HepG2 (cell line): ENCODE data around the gene ZNF556. TPM values are rescaled to one million over a fixed set of nuclear protein-coding genes. Genes with fewer than 3 reads are reported as not detected.

ENCODE experiments used
- ATAC-seq: fragments of 200-7000 bp; cut with Tn5 transposase; 3 replicates; pipeline ENCODE4 v1.9.1; 2020; ENCODE audit warnings: mild to moderate bottlenecking, moderate library complexity
- BruUV-seq: library from RNA; stranded (reverse); fragments of 400-500 nt; replicated peaks from 2 replicates; lab custom pipeline; 2021; lab: Mats Ljungman, UMichigan
- CTCF ChIA-PET: fragments of 300-600 bp; formaldehyde crosslinking; extraction: SDS; loops from one replicate; lab custom pipeline; 2021; ENCODE audit warnings: low total read pairs, inconsistent platforms, low intra/inter-chr PET ratio; lab: Yijun Ruan, JAX
- POLR2A ChIA-PET: fragments of 350-600 bp; sonication (Branson Sonifier 250); formaldehyde crosslinking; loops from one replicate; lab custom pipeline; 2020; ENCODE audit warnings: antibody characterized with exemption, inconsistent platforms; lab: Yijun Ruan, JAX
- DNase-seq: peaks from one replicate; pipeline ENCODE4 v3.0.0-alpha.2; 2015; ENCODE audit warnings: low spot score
- FAIRE-seq: peaks from 3 replicates; lab custom pipeline; 2011; peaks lifted over from hg19 to GRCh38; lab: Jason Lieb, UNC
- H2AFZ ChIP-seq: one replicate; pipeline ENCODE4 v1.6.1; 2011; ENCODE audit warnings: low read length, inconsistent platforms
- H3K27ac ChIP-seq: fragments of 300-600 bp; 3 replicates; pipeline ENCODE4 v1.8.0; 2011; ENCODE audit warnings: mixed run types, mild to moderate bottlenecking, mixed read lengths, low read length, inconsistent platforms; ENCODE audit not compliant: insufficient read depth; ENCODE audit errors: extremely low read length
- H3K27me3 ChIP-seq, 2 experiments: fragments of 200-600 bp in 1 of 2; 2 replicates in 1 of 2; 3 replicates in 1 of 2; pipeline versions ENCODE4 v1.6.0 to v1.8.0; 2011; ENCODE audit warnings: low read length in 2 of 2, mild to moderate bottlenecking in 2 of 2, moderate library complexity in 2 of 2, inconsistent platforms in 1 of 2; ENCODE audit not compliant: insufficient read depth in 2 of 2, control insufficient read depth in 1 of 2
- H3K36me3 ChIP-seq, 2 experiments: fragments of 200-600 bp in 1 of 2; replicated peaks in 1 of 2; 2 replicates in 1 of 2; 3 replicates in 1 of 2; pipeline versions ENCODE4 v1.5.1 to v1.8.0; 2011; ENCODE audit warnings: low read length in 2 of 2, inconsistent platforms in 1 of 2; ENCODE audit not compliant: insufficient read depth in 2 of 2, control insufficient read depth in 1 of 2
- H3K4me1 ChIP-seq: 2 replicates; pipeline ENCODE4 v1.5.1; 2012; ENCODE audit warnings: low read length, inconsistent platforms; ENCODE audit not compliant: insufficient read depth
- H3K4me2 ChIP-seq: 2 replicates; pipeline ENCODE4 v1.6.0; 2011; ENCODE audit warnings: low read depth, low read length, inconsistent platforms
- H3K4me3 ChIP-seq, 3 experiments: fragments of 200-600 bp in 1 of 3; sonication (generic), shearing (Covaris generic) in 1 of 3; replicated peaks in 1 of 3; 2 replicates each; pipeline ENCODE4 v1.5.1; 2011 to 2016; ENCODE audit warnings: low read length in 3 of 3, inconsistent platforms in 2 of 3, low read depth in 2 of 3, mild to moderate bottlenecking in 2 of 3, control low read depth in 1 of 3, mixed read lengths in 1 of 3; ENCODE audit not compliant: insufficient read depth in 1 of 3
- H3K79me2 ChIP-seq: one replicate; pipeline ENCODE4 v1.6.1; 2011; ENCODE audit warnings: low read length, inconsistent platforms; ENCODE audit not compliant: insufficient read depth
- H3K9ac ChIP-seq: 2 replicates; pipeline ENCODE4 v1.6.0; 2011; ENCODE audit warnings: mild to moderate bottlenecking, low read depth, low read length, inconsistent platforms; ENCODE audit not compliant: insufficient read depth
- H3K9me3 ChIP-seq: 2 replicates; pipeline ENCODE4 v1.5.1; 2012; ENCODE audit warnings: mild to moderate bottlenecking, low read length
- H4K20me1 ChIP-seq: 2 replicates; pipeline ENCODE4 v1.6.0; 2011; ENCODE audit warnings: inconsistent platforms, mild to moderate bottlenecking, low read length, moderate library complexity; ENCODE audit not compliant: insufficient read depth
- ATF7 ChIP-seq, 2 experiments: fragments of 450-650 bp in 1 of 2; sonication (generic) in 1 of 2; formaldehyde crosslinking in 1 of 2; IDR thresholded peaks; 2 replicates each; pipeline versions ENCODE4 v1.4.0 to v1.6.1; 2016 to 2020; ENCODE audit warnings: antibody characterized with exemption in 1 of 2, mild to moderate bottlenecking in 1 of 2, missing genetic modification reagents in 1 of 2
- WGBS: methylation state at CpG from one replicate; pipeline ENCODE4 v1.1.6; 2017; ENCODE audit warnings: low lambda C conversion rate; 5-methylcytosine and 5-hydroxymethylcytosine counted together
- in situ Hi-C: cut with HindIII; loops from 2 replicates; pipeline ENCODE4 v1.10.0; 2017; ENCODE audit warnings: low pct_unique_long_range_greater_than_20kb; ENCODE audit not compliant: extremely low pct_ligation_motif_present
- intact Hi-C: fragments of 100-400 bp; cut with micrococcal nuclease; formaldehyde crosslinking; loops from one replicate; pipeline ENCODE4 v1.10.0; 2022; ENCODE audit not compliant: unreplicated experiment
- polyA plus RNA-seq, 8 experiments: library from polyadenylated mRNA; depleted of rRNA in 3 of 8; stranded (reverse) in 7 of 8; unstranded in 1 of 8; fragments of >200 nt; fragmentation: Illumina TruSeq in 4 of 8; extraction: Trizol in 4 of 8; gene quantifications; 2 replicates each; pipeline versions ENCODE4 v1.2.1 to v1.2.3, GENCODE V29; 2011 to 2016; ENCODE audit warnings: low read depth in 4 of 8, missing spikeins in 1 of 8, mixed read lengths in 1 of 8; ENCODE audit not compliant: insufficient read depth in 1 of 8
- total RNA-seq, 5 experiments: library from RNA; depleted of rRNA; stranded (reverse); fragments of >200 nt; fragmentation: Illumina TruSeq; extraction: Trizol; gene quantifications; 2 replicates each; pipeline ENCODE4 v1.2.3, GENCODE V29; 2016; ENCODE audit warnings: low read depth in 1 of 5
- TF ChIP-seq, protein P1 (sequence below): sonication (generic); formaldehyde crosslinking; IDR thresholded peaks from 2 replicates; pipeline ENCODE4 v1.8.0; 2022; ENCODE audit warnings: missing genetic modification reagents, low read depth, mild to moderate bottlenecking, borderline replicate concordance
- TF ChIP-seq, protein P2 (sequence below): sonication (generic); formaldehyde crosslinking; IDR thresholded peaks from 2 replicates; pipeline ENCODE4 v1.4.0; 2020; ENCODE audit warnings: mild to moderate bottlenecking, missing genetic modification reagents

ZNF556 gene
- total and polyA plus RNA-seq, 2 of the 13 experiments (the other 11 are each of a cell fraction or from before 2014, with no cell fraction given) = 4.2 to 28.6 TPM

DNA sequence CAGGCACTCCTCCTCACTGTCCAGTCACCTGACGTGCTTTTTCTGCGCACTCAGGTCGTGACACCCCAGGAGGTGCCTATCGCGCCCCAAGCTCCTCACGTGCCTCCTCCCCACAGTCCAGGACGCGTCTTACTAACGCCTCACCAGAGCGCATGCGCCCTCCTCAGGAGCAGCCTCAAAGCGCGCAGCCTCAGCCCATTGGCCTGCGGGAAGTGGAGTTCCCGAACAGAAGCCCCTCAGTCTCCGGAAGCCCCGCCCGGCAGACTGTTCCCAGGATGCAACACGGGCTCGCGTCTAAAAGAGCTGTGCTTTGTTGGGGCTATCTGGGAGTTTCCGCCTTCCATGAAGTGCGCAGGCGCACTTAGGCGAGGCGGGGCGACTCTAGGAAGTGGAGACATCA is 8.3 kb upstream of the ZNF556 start (continued):
- TF ChIP-seq, protein P1, sequence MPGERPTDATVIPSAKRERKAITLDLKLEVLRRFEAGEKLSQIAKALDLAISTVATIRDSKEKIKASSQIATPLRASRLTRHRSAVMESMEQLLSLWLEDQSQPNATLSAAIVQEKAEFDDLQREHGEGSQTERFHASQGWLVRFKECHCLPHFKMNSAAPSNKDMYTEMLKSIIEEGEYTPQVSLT (CRISPR knock-in tag) = no peak

DNA sequence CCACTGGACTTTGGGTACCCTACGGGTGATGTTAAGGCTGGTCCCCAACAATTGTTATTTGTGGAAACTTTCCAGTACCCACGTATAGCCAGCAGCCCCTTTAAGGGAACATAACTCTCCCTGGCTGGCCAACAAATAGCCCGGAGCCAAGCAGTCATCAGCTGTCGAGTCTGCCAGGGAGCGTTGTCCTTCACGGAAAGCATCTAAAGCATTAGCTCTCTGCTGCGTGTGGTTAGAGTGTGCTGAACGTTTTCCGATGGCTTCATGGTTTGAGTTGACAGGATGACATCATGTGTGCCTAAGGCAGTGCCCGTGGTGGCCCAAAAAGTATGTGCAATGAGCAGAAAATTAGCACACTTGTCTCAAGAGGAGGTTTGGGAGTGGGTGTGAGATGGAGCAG is 3.3 kb upstream of the ZNF556 start:
- H3K36me3 ChIP-seq = no peaks in the 10 kb centered on the region
- 55% methylated on average over 10 of the region's 10 CpGs for WGBS
- peaks cover 27% of the 10 kb centered on the region for H3K4me1 ChIP-seq
- H3K4me2 ChIP-seq = no peak overlapping the region
- H3K27ac ChIP-seq = no peak overlapping the region
- FAIRE-seq = no peak
- H2AFZ ChIP-seq = no peak overlapping the region
- TF ChIP-seq, protein P2, sequence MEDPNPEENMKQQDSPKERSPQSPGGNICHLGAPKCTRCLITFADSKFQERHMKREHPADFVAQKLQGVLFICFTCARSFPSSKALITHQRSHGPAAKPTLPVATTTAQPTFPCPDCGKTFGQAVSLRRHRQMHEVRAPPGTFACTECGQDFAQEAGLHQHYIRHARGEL (CRISPR knock-in tag) = no peak
- TF ChIP-seq ATF7 (IDR thresholded peaks at IDR 0.05) (0 out of 2 replicates have a peak, but pooled peaks have one; percentile 27), ATF7 (CRISPR knock-in tag; IDR thresholded peaks at IDR 0.05) (no peak)
- TF ChIP-seq, all 625 proteins: peak for 1
- ATAC-seq (no peak), DNase-seq (no peak)
- ChIA-PET CTCF (no interaction called here), POLR2A (interaction anchor here (0.7 kb wide), 1 partner anchor 28 kb away, joined by 4 read pairs; no protein-coding TSS in a partner anchor)
- H3K79me2 ChIP-seq = peaks cover 14% of the 10 kb centered on the region
- H3K4me3 ChIP-seq = no peak overlapping the region
- no peaks in the 10 kb centered on the region for H4K20me1 ChIP-seq
- no peak overlapping the region for H3K9ac ChIP-seq
- in situ Hi-C loops = no loop called here
- H3K27me3 ChIP-seq = no peaks in the 10 kb centered on the region
- BruUV-seq = no TSS peak
- intact Hi-C loops = no loop called here
- H3K9me3 ChIP-seq = no peaks in the 10 kb centered on the region
